SU-DHL-6 (cell line): Measurements from ENCODE around the gene WWOX.

ENCODE experiments used
- H2AFZ ChIP-seq: fragments of 200-600 bp; sonication (generic); 2 replicates; pipeline ENCODE4 v1.6.1; 2014; ENCODE audit warnings: low read depth, mild to moderate bottlenecking, moderate library complexity, mixed read lengths, antibody characterized with exemption, low read length; ENCODE audit not compliant: severe bottlenecking
- H3F3A ChIP-seq: fragments of 200-600 bp; shearing (Covaris generic); 2 replicates; pipeline ENCODE4 v1.6.0; 2016; ENCODE audit warnings: antibody characterized with exemption, mild to moderate bottlenecking; ENCODE audit not compliant: insufficient read depth
- H3K27ac ChIP-seq: fragments of 200-600 bp; sonication (generic); 2 replicates; pipeline ENCODE4 v1.5.1; 2016; ENCODE audit warnings: low read depth, mild to moderate bottlenecking, low read length, moderate library complexity, mixed read lengths
- H3K27me3 ChIP-seq: fragments of 200-600 bp; sonication (generic), shearing (Covaris generic); 2 replicates; pipeline ENCODE4 v1.6.0; 2014; ENCODE audit warnings: mild to moderate bottlenecking, low read length
- H3K36me3 ChIP-seq: fragments of 200-600 bp; sonication (generic); 2 replicates; pipeline ENCODE4 v1.6.1; 2014; ENCODE audit warnings: mild to moderate bottlenecking, low read length, mixed read lengths
- H3K4me2 ChIP-seq: fragments of 300-600, 200-600 bp; shearing (Covaris generic), sonication (generic); 2 replicates; pipeline ENCODE4 v1.6.0; 2014; ENCODE audit warnings: low read length, low read depth, mild to moderate bottlenecking; ENCODE audit not compliant: poor library complexity, severe bottlenecking
- H3K4me3 ChIP-seq: fragments of 200-600 bp; sonication (generic); 2 replicates; pipeline ENCODE4 v1.5.1; 2014; ENCODE audit warnings: antibody characterized with exemption, low read length, mild to moderate bottlenecking, mixed read lengths; ENCODE audit not compliant: insufficient read depth, poor library complexity, severe bottlenecking
- H3K79me2 ChIP-seq: fragments of 200-600 bp; sonication (generic); 2 replicates; pipeline ENCODE4 v1.6.1; 2014; ENCODE audit warnings: mild to moderate bottlenecking, low read length, moderate library complexity; ENCODE audit not compliant: insufficient read depth
- H3K9ac ChIP-seq: fragments of 200-600 bp; sonication (generic); 2 replicates; pipeline ENCODE4 v1.7.0; 2014; ENCODE audit warnings: mild to moderate bottlenecking, low read length
- H3K9me2 ChIP-seq: fragments of 200-600 bp; sonication (generic); replicated peaks from 2 replicates; pipeline ENCODE4 v1.6.1; 2014; ENCODE audit warnings: low read length; ENCODE audit not compliant: insufficient read depth
- H3K9me3 ChIP-seq: fragments of 200-600 bp; sonication (generic); 2 replicates; pipeline ENCODE4 v1.6.1; 2014; ENCODE audit warnings: low read length, mixed read lengths; ENCODE audit not compliant: insufficient read depth
- H4K20me1 ChIP-seq: fragments of 200-600 bp; sonication (generic); 2 replicates; pipeline ENCODE4 v1.6.1; 2014; ENCODE audit warnings: low read depth, mild to moderate bottlenecking, antibody characterized with exemption, low read length, moderate library complexity, mixed read lengths
- CTCF ChIP-seq: fragments of 200-600 bp; sonication (generic); IDR thresholded peaks from one replicate; pipeline ENCODE4 v1.5.1; 2017; ENCODE audit warnings: antibody characterized with exemption, mild to moderate bottlenecking, low read length, moderate library complexity; ENCODE audit not compliant: insufficient read depth, poor library complexity, severe bottlenecking
- EZH2phosphoT487 ChIP-seq: fragments of 200-600 bp; sonication (generic), shearing (Covaris generic); conservative IDR thresholded peaks from 2 replicates; pipeline ENCODE4 v1.6.1; 2018; ENCODE audit warnings: mild to moderate bottlenecking, antibody characterized with exemption, low read length, moderate library complexity, mixed read lengths

Gene WWOX

GRCh38 chr16:78530283-78530682 lies 430.8 kb downstream of the WWOX start:
- Histone ChIP-seq H3K9me3 (no peaks in the 10 kb centered on the region), H4K20me1 (no peaks in the 10 kb centered on the region), H3K4me2 (no peak overlapping the region), H3K9ac (no peak overlapping the region), H3K4me3 (no peak overlapping the region), H3K9me2 (no peaks in the 10 kb centered on the region), H3K36me3 (no peaks in the 10 kb centered on the region), H3K79me2 (no peaks in the 10 kb centered on the region), H3K27me3 (no peaks in the 10 kb centered on the region), H3F3A (no peaks in the 10 kb centered on the region), H2AFZ (no peak overlapping the region), H3K27ac (no peak overlapping the region)
- TF ChIP-seq CTCF (no peak), EZH2phosphoT487 (no peak)

GRCh38 chr16:78535098-78535497 lies 435.6 kb downstream of the WWOX start:
- H3K9ac ChIP-seq = no peak overlapping the region
- H4K20me1 ChIP-seq = no peaks in the 10 kb centered on the region
- no peaks in the 10 kb centered on the region for H3K9me3 ChIP-seq
- no peak overlapping the region for H3K27ac ChIP-seq
- H2AFZ ChIP-seq = no peak overlapping the region
- no peak overlapping the region for H3K4me2 ChIP-seq
- H3K9me2 ChIP-seq = no peaks in the 10 kb centered on the region
- TF ChIP-seq CTCF (no peak), EZH2phosphoT487 (no peak)
- H3K36me3 ChIP-seq = no peaks in the 10 kb centered on the region
- H3K79me2 ChIP-seq = no peaks in the 10 kb centered on the region
- H3K4me3 ChIP-seq = no peak overlapping the region
- no peaks in the 10 kb centered on the region for H3K27me3 ChIP-seq
- no peaks in the 10 kb centered on the region for H3F3A ChIP-seq

GRCh38 chr16:78537511-78537910 lies 438.1 kb downstream of the WWOX start:
- H3K79me2 ChIP-seq = no peaks in the 10 kb centered on the region

More at GRCh38 chr16:78537511-78537910, 438.1 kb downstream of the WWOX start:
- no peaks in the 10 kb centered on the region for H4K20me1 ChIP-seq
- H3K9ac ChIP-seq = no peak overlapping the region
- no peak overlapping the region for H2AFZ ChIP-seq
- H3K4me2 ChIP-seq = no peak overlapping the region
- H3K9me2 ChIP-seq = no peaks in the 10 kb centered on the region
- TF ChIP-seq CTCF (no peak), EZH2phosphoT487 (no peak)
- no peaks in the 10 kb centered on the region for H3K27me3 ChIP-seq
- H3K27ac ChIP-seq = no peak overlapping the region
- H3K4me3 ChIP-seq = no peak overlapping the region
- no peaks in the 10 kb centered on the region for H3K9me3 ChIP-seq
- no peaks in the 10 kb centered on the region for H3F3A ChIP-seq
- no peaks in the 10 kb centered on the region for H3K36me3 ChIP-seq
